ENCODE results near the gene ENAH. TPM values are rescaled to one million over a fixed set of nuclear protein-coding genes. Genes with fewer than 3 reads are reported as not detected.

ENAH gene
- polyA plus RNA-seq, 10 donors = 115 to 167 (median 133) TPM

- no peak for DNase-seq
Observed at GRCh38 chr1:225608014-225608796, 44.7 kb downstream of the ENAH start.

GRCh38 chr1:225607355-225607754 lies 45.6 kb downstream of the ENAH start:
- no peak for DNase-seq

GRCh38 chr1:225603538-225604354 lies 49.2 kb downstream of the ENAH start:
- no peak for DNase-seq

- no peak for DNase-seq
Observed at GRCh38 chr1:225602590-225603206, 50.2 kb downstream of the ENAH start.

- DNase-seq = no peak
Observed at GRCh38 chr1:225601902-225602589, 50.9 kb downstream of the ENAH start.

- DNase-seq = no peak
Observed at GRCh38 chr1:225598847-225599246, 54.1 kb downstream of the ENAH start.

- DNase-seq = no peak
Observed at GRCh38 chr1:225597926-225598575, 54.9 kb downstream of the ENAH start.

GRCh38 chr1:225596736-225597135 lies 56.2 kb downstream of the ENAH start:
- DNase-seq = no peak

GRCh38 chr1:225595974-225596551 lies 56.9 kb downstream of the ENAH start:
- no peak for DNase-seq

- DNase-seq = no peak
Observed at GRCh38 chr1:225595452-225595851, 57.5 kb downstream of the ENAH start.

GRCh38 chr1:225593414-225593813 lies 59.5 kb downstream of the ENAH start:
- no peak for DNase-seq

GRCh38 chr1:225592362-225593025 lies 60.4 kb downstream of the ENAH start:
- peak in 1 of 3 donors; percentile 32 for DNase-seq

- no peak for DNase-seq
Observed at GRCh38 chr1:225587310-225587709, 65.6 kb downstream of the ENAH start.

- peak in 1 of 3 donors; percentile 43 for DNase-seq
Observed at GRCh38 chr1:225581186-225581585, 71.7 kb downstream of the ENAH start.

GRCh38 chr1:225580238-225581099 lies 72.5 kb downstream of the ENAH start:
- peak in 1 of 3 donors; percentile 36 for DNase-seq

- DNase-seq = no peak
Observed at GRCh38 chr1:225578251-225578977, 74.5 kb downstream of the ENAH start.

- no peak for DNase-seq
Observed at GRCh38 chr1:225577241-225577640, 75.7 kb downstream of the ENAH start.

- DNase-seq = no peak
Observed at GRCh38 chr1:225573216-225573615, 79.7 kb downstream of the ENAH start.

GRCh38 chr1:225572422-225572821 lies 80.5 kb downstream of the ENAH start:
- DNase-seq = no peak
